ENCODE results near the gene CWC25. TPM values are rescaled to one million over a fixed set of nuclear protein-coding genes. Genes with fewer than 3 reads are reported as not detected.

The CWC25 gene
- total RNA-seq, 1 experiment from 2014 or later, result 77.8 TPM

- peaks cover 88% of the 10 kb centered on the region for H3K36me3 Mint-ChIP-seq (ENCODE audit: insufficient read depth, unreplicated experiment)
- peak overlapping the region; percentile 78 for H3K27ac Mint-ChIP-seq (ENCODE audit: unreplicated experiment)
- no peak for TF ChIP-seq CTCF (IDR thresholded peaks at IDR 0.05; ENCODE audit: unreplicated experiment)
- H3K27me3 Mint-ChIP-seq (ENCODE audit: unreplicated experiment), result no peaks in the 10 kb centered on the region
- CTCF ChIA-PET, result interaction anchor here (0.6 to 1.0 kb wide), 3 partner anchors 23 to 320 kb away, joined by 3 to 5 read pairs (median 4); no protein-coding TSS in a partner anchor
- no peaks in the 10 kb centered on the region for H3K9me3 Mint-ChIP-seq (ENCODE audit: low read depth, unreplicated experiment)
- DNase-seq, result no peak
- intact Hi-C loops (cut with micrococcal nuclease; ENCODE audit: unreplicated experiment), result loop anchor here (5.0 kb wide), 1 partner anchor 352 kb away; the partner anchor contains the start of gene PLXDC1
- H3K4me3 Mint-ChIP-seq (ENCODE audit: low read depth, unreplicated experiment), result peak overlapping the region; percentile 83
- H3K4me1 Mint-ChIP-seq (ENCODE audit: low read depth, unreplicated experiment), result peaks cover 39% of the 10 kb centered on the region
- TSS peak; percentile 85 for BruUV-seq (replicated peaks)
Observed at GRCh38 chr17:38800237-38800760, 24.8 kb downstream of the CWC25 start.

GRCh38 chr17:38799501-38800236, 25.5 kb downstream of the CWC25 start, which contains the start of gene PIP4K2B:
TSS of gene PIP4K2B (minus strand) at chr17:38799556. CDS start at chr17:38799424, 132 bp downstream.
- CTCF ChIA-PET, result interaction anchor here (0.6 to 1.4 kb wide), 8 partner anchors 8 to 365 kb away, joined by 3 to 6 read pairs (median 4); no protein-coding TSS in a partner anchor
- peaks cover 85% of the 10 kb centered on the region for H3K36me3 Mint-ChIP-seq (ENCODE audit: insufficient read depth, unreplicated experiment)
- H3K27me3 Mint-ChIP-seq (ENCODE audit: unreplicated experiment), result no peaks in the 10 kb centered on the region
- no peak for TF ChIP-seq CTCF (IDR thresholded peaks at IDR 0.05; ENCODE audit: unreplicated experiment)
- no TSS peak for BruUV-seq (replicated peaks)
- DNase-seq, result peak; percentile 100
- H3K4me3 Mint-ChIP-seq (ENCODE audit: low read depth, unreplicated experiment), result peak within 1 kb of the TSS; percentile 83
- H3K4me1 Mint-ChIP-seq (ENCODE audit: low read depth, unreplicated experiment), result peaks cover 39% of the 10 kb centered on the region
- H3K27ac Mint-ChIP-seq (ENCODE audit: unreplicated experiment), result peak within 1 kb of the TSS; percentile 78
- no peaks in the 10 kb centered on the region for H3K9me3 Mint-ChIP-seq (ENCODE audit: low read depth, unreplicated experiment)
- intact Hi-C loops (cut with micrococcal nuclease; ENCODE audit: unreplicated experiment), result loop anchor here (5.0 kb wide), 1 partner anchor 353 kb away; the partner anchor contains the start of gene PLXDC1

- TF ChIP-seq CTCF (IDR thresholded peaks at IDR 0.05; ENCODE audit: unreplicated experiment), result peak; percentile 32
- Mint-ChIP-seq H3K9me3 (ENCODE audit: low read depth, unreplicated experiment) (no peaks in the 10 kb centered on the region), H3K4me3 (ENCODE audit: low read depth, unreplicated experiment) (peak overlapping the region; percentile 83), H3K36me3 (ENCODE audit: insufficient read depth, unreplicated experiment) (peaks cover 83% of the 10 kb centered on the region), H3K27me3 (ENCODE audit: unreplicated experiment) (no peaks in the 10 kb centered on the region), H3K27ac (ENCODE audit: unreplicated experiment) (peak overlapping the region; percentile 78), H3K4me1 (ENCODE audit: low read depth, unreplicated experiment) (peaks cover 39% of the 10 kb centered on the region)
- DNase-seq, result no peak
- BruUV-seq (replicated peaks), result no TSS peak
- intact Hi-C loops (cut with micrococcal nuclease; ENCODE audit: unreplicated experiment), result no loop called here
- CTCF ChIA-PET, result interaction anchor here (0.6 to 1.4 kb wide), 7 partner anchors 8 to 436 kb away, joined by 3 to 6 read pairs (median 3); no protein-coding TSS in a partner anchor
Observed at GRCh38 chr17:38798614-38799500, 26.3 kb downstream of the CWC25 start.

GRCh38 chr17:38797828-38798227, 27.3 kb downstream of the CWC25 start:
- no TSS peak for BruUV-seq (replicated peaks)
- no peaks in the 10 kb centered on the region for H3K9me3 Mint-ChIP-seq (ENCODE audit: low read depth, unreplicated experiment)
- no peaks in the 10 kb centered on the region for H3K27me3 Mint-ChIP-seq (ENCODE audit: unreplicated experiment)
- no peak for DNase-seq
- H3K4me1 Mint-ChIP-seq (ENCODE audit: low read depth, unreplicated experiment), result peaks cover 39% of the 10 kb centered on the region
- intact Hi-C loops (cut with micrococcal nuclease; ENCODE audit: unreplicated experiment), result no loop called here
- CTCF ChIA-PET, result interaction anchor here (0.6 to 1.4 kb wide), 4 partner anchors 9 to 377 kb away, joined by 3 to 4 read pairs (median 3); no protein-coding TSS in a partner anchor
- H3K36me3 Mint-ChIP-seq (ENCODE audit: insufficient read depth, unreplicated experiment), result peaks cover 73% of the 10 kb centered on the region
- TF ChIP-seq CTCF (IDR thresholded peaks at IDR 0.05; ENCODE audit: unreplicated experiment), result no peak
- peak overlapping the region; percentile 83 for H3K4me3 Mint-ChIP-seq (ENCODE audit: low read depth, unreplicated experiment)
- H3K27ac Mint-ChIP-seq (ENCODE audit: unreplicated experiment), result peak overlapping the region; percentile 78
